GM12864 (cell line): ENCODE measurements around the gene MGRN1.

ENCODE experiments used
- DNase-seq: peaks from one replicate; pipeline ENCODE4 v3.0.0-alpha.2; 2011; ENCODE audit warnings: low read depth
- H3K4me3 ChIP-seq: 2 replicates; pipeline ENCODE4 v1.5.1; 2011; ENCODE audit warnings: mild to moderate bottlenecking, low read depth, low read length, control low read depth
- TF ChIP-seq, protein P1 (sequence below): IDR thresholded peaks from 2 replicates; pipeline ENCODE4 v1.5.1; 2011; ENCODE audit warnings: low read depth, mild to moderate bottlenecking, moderate library complexity, low read length, control low read depth, inconsistent platforms; ENCODE audit errors: missing control alignments

The MGRN1 gene

GRCh38 chr16:4684058-4684715 is 59.6 kb downstream of the MGRN1 start:
- TF ChIP-seq, protein P1, sequence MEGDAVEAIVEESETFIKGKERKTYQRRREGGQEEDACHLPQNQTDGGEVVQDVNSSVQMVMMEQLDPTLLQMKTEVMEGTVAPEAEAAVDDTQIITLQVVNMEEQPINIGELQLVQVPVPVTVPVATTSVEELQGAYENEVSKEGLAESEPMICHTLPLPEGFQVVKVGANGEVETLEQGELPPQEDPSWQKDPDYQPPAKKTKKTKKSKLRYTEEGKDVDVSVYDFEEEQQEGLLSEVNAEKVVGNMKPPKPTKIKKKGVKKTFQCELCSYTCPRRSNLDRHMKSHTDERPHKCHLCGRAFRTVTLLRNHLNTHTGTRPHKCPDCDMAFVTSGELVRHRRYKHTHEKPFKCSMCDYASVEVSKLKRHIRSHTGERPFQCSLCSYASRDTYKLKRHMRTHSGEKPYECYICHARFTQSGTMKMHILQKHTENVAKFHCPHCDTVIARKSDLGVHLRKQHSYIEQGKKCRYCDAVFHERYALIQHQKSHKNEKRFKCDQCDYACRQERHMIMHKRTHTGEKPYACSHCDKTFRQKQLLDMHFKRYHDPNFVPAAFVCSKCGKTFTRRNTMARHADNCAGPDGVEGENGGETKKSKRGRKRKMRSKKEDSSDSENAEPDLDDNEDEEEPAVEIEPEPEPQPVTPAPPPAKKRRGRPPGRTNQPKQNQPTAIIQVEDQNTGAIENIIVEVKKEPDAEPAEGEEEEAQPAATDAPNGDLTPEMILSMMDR = no peak
- no peak for DNase-seq
- no peak overlapping the region for H3K4me3 ChIP-seq

GRCh38 chr16:4684763-4685162 is 60.1 kb downstream of the MGRN1 start:
- H3K4me3 ChIP-seq = no peak overlapping the region
- TF ChIP-seq, protein P1 = no peak
- no peak for DNase-seq

GRCh38 chr16:4685292-4685691 is 60.7 kb downstream of the MGRN1 start:
- H3K4me3 ChIP-seq = no peak overlapping the region
- TF ChIP-seq, protein P1 = no peak
- no peak for DNase-seq

DNA sequence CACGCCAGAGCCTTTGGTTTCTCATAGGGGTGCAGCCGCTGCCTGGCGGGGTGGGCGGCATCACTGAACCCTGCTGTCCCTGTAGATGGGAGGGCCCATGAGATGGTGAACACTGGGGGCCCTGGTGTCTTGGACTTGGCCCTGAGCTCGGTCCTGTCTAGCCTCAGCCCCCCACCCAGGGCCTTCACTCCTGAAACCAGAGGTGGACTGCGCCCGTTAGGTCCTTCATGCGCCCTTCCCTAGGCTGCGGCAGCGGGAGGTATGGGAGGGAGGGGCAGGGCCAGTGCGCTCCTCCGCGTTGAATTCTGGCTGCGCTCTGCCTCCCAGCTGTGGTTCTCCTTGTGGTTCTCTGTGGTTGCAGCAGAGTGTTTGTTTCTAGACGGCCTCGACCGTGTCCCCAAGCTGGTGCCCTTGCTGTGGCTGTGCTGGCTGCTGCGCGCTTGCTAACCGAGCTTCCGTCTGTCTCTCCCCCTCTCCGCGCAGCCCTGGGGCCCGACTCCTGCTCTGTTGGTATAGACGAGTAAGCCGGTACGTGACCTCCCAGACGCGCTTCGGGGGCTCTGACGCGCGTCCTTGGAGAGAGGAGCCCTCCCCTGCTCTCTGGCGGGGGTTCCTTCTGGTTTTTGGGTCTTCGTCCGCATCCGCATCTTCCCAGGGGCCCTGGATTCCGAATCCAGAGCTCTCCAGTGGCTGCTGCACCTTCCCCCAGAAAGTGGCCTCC is 61.3 kb downstream of the MGRN1 start:
- H3K4me3 ChIP-seq = no peak overlapping the region
- TF ChIP-seq, protein P1 = no peak
- no peak for DNase-seq

DNA sequence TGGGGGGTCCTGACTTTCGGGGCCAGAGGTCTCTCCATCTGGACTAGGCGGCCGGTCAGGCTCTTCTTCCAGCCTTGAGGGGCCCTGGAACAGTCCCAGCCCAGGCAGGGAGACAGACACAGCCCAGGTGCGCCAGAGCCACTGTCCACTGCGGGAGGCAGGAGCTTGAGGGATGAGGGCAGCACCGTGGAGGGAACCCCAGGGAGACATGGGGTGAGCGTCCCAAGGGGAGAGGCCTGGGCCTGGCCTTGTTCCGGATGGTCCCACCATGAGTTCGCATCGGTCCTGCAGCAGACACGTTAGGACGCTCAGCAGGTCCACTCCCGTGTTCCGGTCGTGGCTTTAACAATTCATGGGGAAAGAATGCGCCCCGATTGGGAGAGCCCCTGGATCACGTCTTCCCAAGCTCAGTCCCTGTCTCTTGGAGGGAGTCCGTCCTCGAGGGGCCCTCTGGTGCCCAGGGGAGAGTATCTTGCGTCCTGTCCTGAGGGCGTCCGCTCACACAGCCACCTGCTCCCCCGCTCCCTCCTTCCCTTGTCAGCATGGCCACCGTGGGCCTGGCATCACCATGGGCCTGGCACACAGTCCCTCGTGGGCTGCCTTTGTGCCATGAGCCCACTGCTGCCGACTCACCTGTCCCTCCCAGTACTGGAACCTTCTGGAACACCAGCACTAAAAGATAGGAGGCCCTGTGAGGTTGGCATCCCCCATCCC is 62.0 kb downstream of the MGRN1 start:
- no peak for DNase-seq
- TF ChIP-seq, protein P1 = no peak
- H3K4me3 ChIP-seq = no peak overlapping the region

GRCh38 chr16:4687416-4687815 is 62.8 kb downstream of the MGRN1 start:
- H3K4me3 ChIP-seq = no peak overlapping the region
- DNase-seq = no peak
- TF ChIP-seq, protein P1 = no peak
